Measurements from ENCODE around the gene EPN2. TPM values are rescaled to one million over a fixed set of nuclear protein-coding genes. Genes with fewer than 3 reads are reported as not detected.

EPN2 gene
- total RNA-seq, 4 donors from 2014 or later: 21.8 to 32.3 (median 24.7) TPM

- Histone ChIP-seq H3K4me3 (replicated peaks in 1 of 3) (no peak overlapping the region), H3K4me1 (peaks cover 21 to 25% of the 10 kb centered on the region in 2 donors), H3K27ac (peak overlapping the region in 2 of 3 donors; percentile 1 to 22), H3K36me3 (no peaks in the 10 kb centered on the region), H3K27me3 (no peaks in the 10 kb centered on the region), H3K9me3 (no peaks in the 10 kb centered on the region)
- no peak for TF ChIP-seq POLR2A (IDR thresholded peaks at IDR 0.05)
- TF ChIP-seq, protein P1, sequence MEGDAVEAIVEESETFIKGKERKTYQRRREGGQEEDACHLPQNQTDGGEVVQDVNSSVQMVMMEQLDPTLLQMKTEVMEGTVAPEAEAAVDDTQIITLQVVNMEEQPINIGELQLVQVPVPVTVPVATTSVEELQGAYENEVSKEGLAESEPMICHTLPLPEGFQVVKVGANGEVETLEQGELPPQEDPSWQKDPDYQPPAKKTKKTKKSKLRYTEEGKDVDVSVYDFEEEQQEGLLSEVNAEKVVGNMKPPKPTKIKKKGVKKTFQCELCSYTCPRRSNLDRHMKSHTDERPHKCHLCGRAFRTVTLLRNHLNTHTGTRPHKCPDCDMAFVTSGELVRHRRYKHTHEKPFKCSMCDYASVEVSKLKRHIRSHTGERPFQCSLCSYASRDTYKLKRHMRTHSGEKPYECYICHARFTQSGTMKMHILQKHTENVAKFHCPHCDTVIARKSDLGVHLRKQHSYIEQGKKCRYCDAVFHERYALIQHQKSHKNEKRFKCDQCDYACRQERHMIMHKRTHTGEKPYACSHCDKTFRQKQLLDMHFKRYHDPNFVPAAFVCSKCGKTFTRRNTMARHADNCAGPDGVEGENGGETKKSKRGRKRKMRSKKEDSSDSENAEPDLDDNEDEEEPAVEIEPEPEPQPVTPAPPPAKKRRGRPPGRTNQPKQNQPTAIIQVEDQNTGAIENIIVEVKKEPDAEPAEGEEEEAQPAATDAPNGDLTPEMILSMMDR (IDR thresholded peaks at IDR 0.05): no peak
- 73 to 77% methylated on average over 6 of the region's 6 CpGs for WGBS, 2 donors
- intact Hi-C loops (cut with DNase I): no loop called here
- DNase-seq: no peak
Measured at GRCh38 chr17:19239544-19239943, 2.4 kb downstream of the EPN2 start.

DNA sequence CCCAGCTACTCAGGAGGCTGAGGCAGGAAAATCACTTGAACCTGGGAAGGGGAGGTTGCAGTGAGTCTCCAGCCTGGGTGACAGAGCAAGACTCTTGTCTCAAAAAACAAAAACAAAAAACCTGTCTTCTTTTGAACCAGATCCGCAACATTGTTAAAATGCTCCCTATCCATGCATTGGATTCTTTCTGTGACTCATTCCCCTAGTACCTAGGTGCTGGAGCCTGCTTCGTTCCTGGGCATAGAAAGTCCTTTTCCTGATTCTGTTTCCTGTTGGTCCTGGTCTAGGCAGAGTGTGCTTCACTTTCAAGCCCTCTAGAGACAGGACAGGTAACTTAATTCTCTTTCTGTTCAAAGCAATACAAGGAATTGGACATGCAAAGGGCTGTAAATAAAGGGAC is 5.2 kb downstream of the EPN2 start:
- no peak for DNase-seq
- H3K4me3 ChIP-seq (replicated peaks in 1 of 3): no peak overlapping the region
- TF ChIP-seq, protein P1 (IDR thresholded peaks at IDR 0.05): no peak
- TF ChIP-seq POLR2A (IDR thresholded peaks at IDR 0.05): no peak
- intact Hi-C loops (cut with DNase I): no loop called here
- peaks cover 26 to 36% of the 10 kb centered on the region in 2 donors for H3K4me1 ChIP-seq
- no peaks in the 10 kb centered on the region for H3K27me3 ChIP-seq
- 44 to 45% methylated on average over 2 of the region's 2 CpGs for WGBS, 2 donors
- H3K27ac ChIP-seq: peak overlapping the region in 2 of 3 donors; percentile 38 to 41
- H3K9me3 ChIP-seq: no peaks in the 10 kb centered on the region
- no peaks in the 10 kb centered on the region for H3K36me3 ChIP-seq

DNA sequence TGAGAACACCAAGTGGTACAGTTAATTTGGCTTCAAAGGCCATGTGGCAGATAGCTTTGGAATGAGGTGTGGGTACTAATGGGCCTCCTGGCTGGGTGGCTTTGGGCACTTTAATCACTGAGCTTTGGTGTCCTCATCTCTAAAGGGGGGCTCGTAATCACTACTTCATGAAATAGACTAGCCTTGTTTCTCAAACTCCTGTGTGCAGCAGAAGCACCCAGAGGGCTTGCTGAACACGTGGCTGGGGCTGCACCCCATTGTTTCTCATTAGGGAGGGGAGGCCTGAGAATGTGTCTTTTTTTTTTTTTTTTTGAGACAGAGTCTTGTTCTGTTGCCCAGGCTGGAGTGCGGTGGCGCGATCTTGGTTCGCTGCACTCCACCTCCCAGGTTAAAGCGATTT is 5.8 kb downstream of the EPN2 start:
- H3K27ac ChIP-seq: peak overlapping the region in 2 of 3 donors; percentile 38 to 41
- no peak for TF ChIP-seq POLR2A (IDR thresholded peaks at IDR 0.05)
- TF ChIP-seq, protein P1 (IDR thresholded peaks at IDR 0.05): no peak
- 58 to 65% methylated on average over 7 of the region's 7 CpGs for WGBS, 2 donors
- intact Hi-C loops (cut with DNase I): no loop called here
- H3K27me3 ChIP-seq: no peaks in the 10 kb centered on the region
- DNase-seq: peak; percentile 47 to 48
- H3K4me3 ChIP-seq (replicated peaks in 1 of 3): no peak overlapping the region
- H3K4me1 ChIP-seq: peaks cover 32 to 42% of the 10 kb centered on the region in 2 donors
- H3K36me3 ChIP-seq: no peaks in the 10 kb centered on the region
- no peaks in the 10 kb centered on the region for H3K9me3 ChIP-seq

- intact Hi-C loops (cut with DNase I): no loop called here
- WGBS, 2 donors: 94 to 100% methylated on average over 1 of the region's 1 CpG
- no peak overlapping the region for H3K27ac ChIP-seq
Measured at GRCh38 chr17:19243838-19244237, 6.7 kb downstream of the EPN2 start.

GRCh38 chr17:19244357-19244756 is 7.2 kb downstream of the EPN2 start:
- H3K4me3 ChIP-seq (replicated peaks in 1 of 3): no peak overlapping the region
- H3K9me3 ChIP-seq: no peaks in the 10 kb centered on the region
- no peak for DNase-seq
- H3K27me3 ChIP-seq: no peaks in the 10 kb centered on the region
- H3K4me1 ChIP-seq: peaks cover 37 to 48% of the 10 kb centered on the region in 2 donors
- no peaks in the 10 kb centered on the region for H3K36me3 ChIP-seq
- intact Hi-C loops (cut with DNase I): no loop called here
- 90 to 92% methylated on average over 8 of the region's 8 CpGs for WGBS, 2 donors
- H3K27ac ChIP-seq: no peak overlapping the region
- TF ChIP-seq, protein P1 (IDR thresholded peaks at IDR 0.05): no peak
- TF ChIP-seq POLR2A (IDR thresholded peaks at IDR 0.05): no peak

More at GRCh38 chr17:19243838-19244237, 6.7 kb downstream of the EPN2 start:
- no peaks in the 10 kb centered on the region for H3K27me3 ChIP-seq
- H3K4me1 ChIP-seq: peaks cover 34 to 47% of the 10 kb centered on the region in 2 donors
- no peaks in the 10 kb centered on the region for H3K36me3 ChIP-seq
- no peak for DNase-seq
- no peak overlapping the region for H3K4me3 ChIP-seq (replicated peaks in 1 of 3)
- H3K9me3 ChIP-seq: no peaks in the 10 kb centered on the region
- TF ChIP-seq, protein P1 (IDR thresholded peaks at IDR 0.05): no peak
- TF ChIP-seq POLR2A (IDR thresholded peaks at IDR 0.05): no peak

All from thyroid gland (tissue), 4 donors.